Measurements from ENCODE around the gene PIM2.

Gene PIM2

DNA sequence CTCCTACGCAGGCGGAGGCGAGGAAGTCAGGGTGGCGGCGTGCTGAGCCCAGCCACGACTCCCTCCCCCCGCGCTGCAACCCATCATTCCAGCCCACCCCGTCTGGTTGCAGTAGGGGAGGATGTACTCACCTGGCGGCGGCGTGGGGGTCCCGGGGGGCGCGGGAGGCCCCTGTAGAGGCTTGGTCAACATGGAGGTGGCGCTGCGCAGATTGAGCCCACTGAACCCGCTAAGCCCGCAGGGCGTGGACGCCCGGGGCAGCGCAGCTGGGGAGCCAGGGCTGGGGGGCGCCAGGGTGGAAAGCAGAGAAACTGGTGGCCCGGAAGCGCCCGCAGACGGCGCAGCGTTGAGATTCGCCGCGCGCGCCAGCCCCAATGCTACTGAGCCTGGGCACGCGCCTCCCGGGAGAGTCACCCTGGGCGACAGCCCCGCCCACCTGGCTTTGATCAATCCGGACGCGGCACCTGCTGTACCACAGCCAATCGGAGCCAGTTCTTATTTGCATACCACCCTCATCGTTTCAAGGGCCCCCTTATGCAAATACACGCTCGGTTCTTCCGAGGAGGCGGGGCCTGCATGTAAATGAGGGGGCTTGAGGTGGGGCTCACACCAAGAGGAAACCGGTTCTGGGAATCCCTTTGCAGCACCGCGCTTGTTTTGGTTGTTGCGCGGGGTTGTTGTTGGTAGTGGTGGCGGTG, at the start of gene PIM2:
Gene PIM2, minus strand, starts transcription at position 382 of the 698 bp plus-strand sequence. Its CDS starts 190 bp downstream, at position 192.
- in situ Hi-C loops (cut with MboI; ENCODE audit: low sequenced_read_pairs), result no loop called here

GRCh38 chrX:48968377-48968776, 49.6 kb upstream of the PIM2 start:
- in situ Hi-C loops (cut with MboI; ENCODE audit: low sequenced_read_pairs), result no loop called here

DNA sequence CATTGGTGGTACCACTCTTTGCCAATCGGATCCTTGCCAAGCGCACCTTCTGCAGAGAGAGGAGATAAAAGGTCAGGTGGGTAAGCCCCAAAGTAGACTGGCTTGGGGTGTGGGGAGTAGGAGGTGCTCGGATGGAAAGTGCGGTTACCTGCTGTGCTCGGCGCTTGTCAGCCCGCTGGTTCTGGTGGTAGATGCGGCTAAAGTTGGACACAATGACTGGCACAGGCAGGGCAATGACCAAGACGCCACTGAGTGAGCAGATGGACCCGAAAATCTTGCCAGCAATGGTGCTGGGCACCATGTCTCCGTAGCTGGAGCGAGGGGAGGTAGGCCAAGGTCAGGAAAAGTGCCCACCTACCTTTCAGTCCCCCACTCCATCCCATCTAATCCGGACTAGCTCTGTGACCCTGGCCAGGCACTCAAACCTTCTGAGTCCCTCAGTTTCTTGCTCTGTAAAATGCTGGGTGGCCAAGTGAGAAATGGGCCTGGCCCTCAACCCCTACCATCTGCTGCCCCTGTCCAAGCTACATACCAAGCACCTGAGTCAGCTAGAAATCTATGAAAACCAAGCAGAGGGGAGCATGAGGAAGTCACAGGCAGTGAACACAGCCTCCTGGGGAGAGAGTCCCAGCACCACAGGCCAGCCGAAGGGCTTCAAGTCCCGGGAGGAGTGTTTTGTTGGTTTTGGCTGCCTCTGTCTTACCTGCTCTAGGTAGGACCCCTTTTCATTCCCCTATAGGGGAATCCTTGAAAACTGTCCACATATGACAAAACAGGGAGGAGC, 48.2 kb upstream of the PIM2 start:
- in situ Hi-C loops (cut with MboI; ENCODE audit: low sequenced_read_pairs), result no loop called here

GRCh38 chrX:48965959-48966358, 47.1 kb upstream of the PIM2 start:
- in situ Hi-C loops (cut with MboI; ENCODE audit: low sequenced_read_pairs), result no loop called here

DNA sequence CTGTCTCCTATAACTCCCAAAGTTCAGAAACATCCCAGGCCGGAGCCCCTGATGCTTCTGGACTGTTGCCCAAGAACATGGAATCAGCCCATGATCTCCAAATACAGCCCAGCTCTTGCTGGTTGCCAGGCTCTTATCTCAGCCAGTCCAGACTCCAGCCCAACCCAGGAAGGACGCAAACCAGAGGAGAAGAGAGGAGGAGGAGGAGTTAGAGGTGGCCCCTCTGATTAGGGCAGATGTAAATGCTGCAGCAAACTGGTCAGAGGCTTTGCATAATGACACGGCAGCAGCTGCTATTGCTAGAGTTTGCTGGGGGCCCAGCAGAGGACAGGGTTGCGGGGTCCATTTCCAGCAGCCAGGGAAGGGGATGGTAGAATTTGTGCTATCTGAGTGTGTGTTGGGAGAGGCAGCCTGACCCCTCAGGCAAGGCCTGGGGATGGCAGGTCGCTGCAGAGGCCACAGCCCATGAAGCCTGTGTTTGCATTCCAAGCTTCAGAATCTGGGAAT, 42.8 kb upstream of the PIM2 start:
- in situ Hi-C loops (cut with MboI; ENCODE audit: low sequenced_read_pairs), result no loop called here

DNA sequence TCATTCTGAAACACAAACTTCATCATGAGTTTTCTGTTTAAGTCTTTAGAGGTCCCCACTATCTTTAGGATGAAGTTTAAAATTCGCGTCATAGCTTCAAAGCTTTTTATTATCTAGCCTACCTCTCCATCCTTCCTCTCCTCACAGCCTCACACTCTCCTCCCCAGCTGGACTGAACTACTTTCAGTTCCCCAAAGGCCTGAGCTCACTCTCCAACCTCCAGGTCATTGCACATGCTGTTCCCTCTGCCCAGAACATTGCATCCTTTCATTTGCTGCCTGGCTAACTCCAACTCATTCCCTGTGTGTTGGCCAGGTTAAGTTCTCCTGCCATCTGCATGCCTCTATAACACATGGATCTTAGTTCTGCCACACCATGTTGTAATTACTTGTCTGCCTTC, 41.5 kb upstream of the PIM2 start:
- in situ Hi-C loops (cut with MboI; ENCODE audit: low sequenced_read_pairs), result no loop called here

GRCh38 chrX:48958635-48959094, 39.8 kb upstream of the PIM2 start:
- in situ Hi-C loops (cut with MboI; ENCODE audit: low sequenced_read_pairs), result no loop called here

DNA sequence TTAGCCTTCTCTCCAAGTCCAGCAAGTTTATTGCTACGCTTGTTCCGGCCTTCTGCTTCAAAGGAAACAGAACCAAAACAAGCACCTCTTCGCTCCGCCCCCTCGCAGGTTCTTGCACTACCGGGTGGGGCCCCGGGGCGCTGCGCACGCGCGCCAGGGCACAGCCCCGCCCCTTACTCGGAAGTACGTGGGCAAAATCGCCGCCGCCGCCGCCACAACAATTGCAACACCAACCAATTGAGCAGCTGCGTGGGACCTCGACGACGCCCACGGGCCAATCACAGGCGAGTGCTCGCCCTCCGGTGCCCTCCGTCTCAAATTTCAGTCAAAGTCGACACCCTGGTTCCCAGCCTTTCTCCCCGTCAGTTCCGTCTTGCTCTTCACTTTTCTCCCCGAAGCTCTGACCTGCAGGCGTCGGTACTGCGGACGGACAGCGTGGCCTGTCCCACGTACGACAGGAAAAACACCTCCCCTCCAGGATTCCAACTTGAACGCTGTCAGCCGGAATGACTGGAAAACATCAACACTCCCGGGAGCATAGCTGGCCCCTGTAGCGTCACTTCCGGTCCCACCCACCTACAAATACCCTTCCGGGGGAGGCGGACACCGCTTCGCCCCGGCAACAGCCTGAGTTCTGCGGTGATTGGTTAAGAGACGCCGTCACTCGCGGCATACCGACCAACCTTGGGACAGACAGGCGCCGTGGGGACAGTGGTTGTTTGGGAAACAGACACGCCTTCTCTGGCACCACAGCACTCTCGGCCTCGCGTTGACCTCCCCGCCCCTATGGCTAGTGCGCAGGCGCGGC, 39.2 kb upstream of the PIM2 start:
- in situ Hi-C loops (cut with MboI; ENCODE audit: low sequenced_read_pairs), result no loop called here

DNA sequence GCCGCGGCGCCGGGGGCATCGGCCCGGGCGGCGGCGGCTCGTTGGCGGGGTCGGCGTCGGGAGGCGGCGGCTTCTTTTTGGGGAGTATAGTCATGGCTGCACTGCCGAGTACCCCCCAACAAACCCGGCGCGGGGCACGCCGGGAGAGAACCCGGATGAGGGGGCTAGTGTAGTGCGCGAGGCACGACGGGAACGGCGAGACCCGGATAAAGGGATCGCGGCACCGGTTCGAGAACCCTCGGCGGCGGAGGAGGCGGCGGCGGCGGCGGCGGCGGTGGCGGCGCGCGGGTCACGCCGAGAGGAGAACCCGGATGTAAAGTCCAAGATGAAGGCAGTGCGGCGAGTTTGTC, 38.6 kb upstream of the PIM2 start, which contains the start of gene OTUD5:
Gene OTUD5, minus strand, starts transcription at position 131 of the 350 bp plus-strand sequence. Its CDS starts 37 bp downstream, at position 94.
- in situ Hi-C loops (cut with MboI; ENCODE audit: low sequenced_read_pairs), result no loop called here

DNA sequence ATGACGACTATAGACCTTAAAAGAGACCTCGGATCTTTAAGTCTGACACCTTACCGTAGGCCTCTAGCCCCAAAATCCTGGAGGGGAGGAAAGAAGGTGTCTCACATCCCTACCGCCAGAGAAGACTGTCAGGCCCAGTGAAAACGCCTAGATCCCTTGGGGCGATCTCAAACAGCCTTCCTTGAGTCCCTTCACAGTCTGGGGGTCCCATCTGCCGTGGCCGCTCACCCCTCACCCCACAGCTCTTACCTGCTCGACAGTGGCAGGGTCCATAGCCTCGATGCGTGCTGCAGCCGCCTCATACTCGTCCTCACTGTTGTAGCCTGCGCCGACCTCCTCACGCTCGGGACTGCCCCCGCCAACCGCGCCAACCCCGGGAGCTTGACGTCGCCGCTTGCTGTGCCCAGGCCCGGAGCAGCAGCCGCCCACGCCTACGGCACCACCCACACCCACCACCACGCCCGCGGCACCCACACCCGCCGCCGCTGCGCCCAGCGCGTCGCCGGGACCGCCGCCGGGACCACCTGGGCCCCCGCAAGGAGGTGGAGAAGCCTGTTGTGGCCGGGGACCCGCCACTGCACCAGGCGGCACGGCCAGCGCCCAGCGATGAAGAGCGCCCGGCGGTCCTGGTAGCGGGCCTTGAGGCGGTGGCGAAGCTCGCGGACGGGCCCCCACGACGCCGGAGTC, 38.0 kb upstream of the PIM2 start:
- in situ Hi-C loops (cut with MboI; ENCODE audit: low sequenced_read_pairs), result no loop called here

GRCh38 chrX:48948589-48948988, 29.8 kb upstream of the PIM2 start:
- in situ Hi-C loops (cut with MboI; ENCODE audit: low sequenced_read_pairs), result loop anchor here (10.0 kb wide), 1 partner anchor 294 kb away; no protein-coding TSS in a partner anchor

DNA sequence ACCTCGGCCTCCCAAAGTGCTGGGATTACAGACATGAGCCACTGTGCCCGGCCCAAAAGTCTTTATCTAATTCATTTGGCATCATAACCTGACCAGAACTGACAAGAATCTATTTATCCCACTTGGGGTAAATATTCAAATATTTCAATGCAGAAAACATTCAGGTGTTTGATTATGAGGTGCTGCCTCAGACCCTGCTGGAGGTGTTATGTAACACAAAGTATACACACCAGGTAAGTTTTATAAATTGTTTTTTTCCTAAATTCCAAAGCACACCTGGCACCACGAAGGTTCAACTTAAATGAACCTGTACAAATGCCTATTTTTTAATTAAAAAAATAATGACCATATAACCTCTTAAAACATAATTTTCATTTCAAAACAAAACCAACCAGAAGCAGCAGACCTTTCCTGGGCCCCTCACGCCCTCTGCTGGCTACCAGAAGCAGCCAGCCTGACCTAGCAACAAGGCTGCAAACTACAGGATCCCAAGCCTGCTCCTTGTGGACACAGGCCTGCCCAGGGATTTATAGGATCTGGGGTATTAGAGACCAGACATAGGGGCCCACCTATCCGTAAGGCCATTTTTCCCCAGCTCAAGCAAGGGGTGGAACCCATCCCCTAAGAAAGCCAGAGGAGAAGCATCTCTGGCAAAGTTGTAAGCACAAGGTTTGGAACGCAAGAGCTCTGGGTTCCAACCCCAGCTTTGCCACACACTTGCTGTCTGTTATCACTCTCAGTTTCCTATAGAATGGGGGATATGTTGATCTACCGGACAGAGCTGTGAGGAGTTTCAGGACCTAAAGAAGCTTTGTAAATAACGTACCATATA, 26.9 kb upstream of the PIM2 start:
- in situ Hi-C loops (cut with MboI; ENCODE audit: low sequenced_read_pairs), result loop anchor here (10.0 kb wide), 1 partner anchor 291 kb away; no protein-coding TSS in a partner anchor

DNA sequence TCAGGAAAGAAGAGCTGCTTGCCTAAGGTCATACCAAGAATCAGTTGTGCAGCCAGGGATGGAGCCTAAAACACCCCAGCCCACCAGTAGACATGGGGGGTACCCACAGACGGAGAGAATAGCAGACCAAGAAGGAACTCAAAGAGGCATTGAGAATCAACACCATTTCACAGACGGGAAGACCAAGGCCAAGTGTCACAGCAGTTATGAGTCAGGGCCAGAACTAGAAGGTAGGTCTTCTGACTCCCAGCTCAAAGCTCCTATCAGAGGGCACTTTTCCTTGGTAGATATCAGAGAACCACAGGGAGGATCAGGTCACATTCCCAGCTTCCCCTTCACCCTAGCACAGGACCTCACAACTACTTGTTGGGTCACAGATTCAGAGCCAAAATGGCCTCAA, 24.1 kb upstream of the PIM2 start:
- in situ Hi-C loops (cut with MboI; ENCODE audit: low sequenced_read_pairs), result loop anchor here (10.0 kb wide), 1 partner anchor 288 kb away; no protein-coding TSS in a partner anchor

- in situ Hi-C loops (cut with MboI; ENCODE audit: low sequenced_read_pairs), result loop anchor here (10.0 kb wide), 1 partner anchor 286 kb away; no protein-coding TSS in a partner anchor
Measured at GRCh38 chrX:48940404-48940955, 21.7 kb upstream of the PIM2 start.

- in situ Hi-C loops (cut with MboI; ENCODE audit: low sequenced_read_pairs), result loop anchor here (10.0 kb wide), 1 partner anchor 285 kb away; no protein-coding TSS in a partner anchor
Measured at GRCh38 chrX:48939524-48940228, 20.9 kb upstream of the PIM2 start.

DNA sequence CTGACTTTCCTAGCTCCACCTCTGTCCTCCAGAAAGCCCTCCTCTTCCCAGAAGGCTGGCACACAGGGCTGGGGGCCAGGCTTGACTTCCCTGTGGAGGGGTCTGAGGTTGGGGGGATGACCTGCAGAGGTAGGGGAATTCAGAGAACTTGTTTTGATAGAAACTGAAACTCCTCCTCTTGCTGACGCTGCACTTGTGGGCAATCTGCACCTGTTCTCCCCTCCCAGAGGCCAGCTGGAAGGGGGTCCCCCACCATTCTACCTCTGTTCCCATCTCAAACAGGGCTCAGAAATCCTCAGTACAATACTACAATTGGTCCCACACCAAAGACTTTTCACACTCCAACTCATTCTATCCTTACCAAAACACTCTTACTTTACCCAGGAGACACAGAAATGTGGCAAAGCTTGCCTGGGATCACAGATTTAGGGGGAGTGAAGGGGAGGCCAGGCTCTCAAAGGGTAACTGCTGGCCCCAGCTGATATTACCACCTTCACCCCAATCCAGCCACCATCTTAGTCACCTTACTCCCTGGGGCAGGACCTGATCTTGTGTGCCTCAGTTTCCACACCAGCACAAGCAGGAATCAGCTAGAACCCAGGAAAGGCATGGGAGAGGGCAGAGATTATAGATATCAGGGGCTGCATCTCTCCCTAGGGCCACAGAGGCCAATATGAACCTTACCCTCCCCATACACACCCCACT, 20.0 kb upstream of the PIM2 start:
- in situ Hi-C loops (cut with MboI; ENCODE audit: low sequenced_read_pairs), result no loop called here

DNA sequence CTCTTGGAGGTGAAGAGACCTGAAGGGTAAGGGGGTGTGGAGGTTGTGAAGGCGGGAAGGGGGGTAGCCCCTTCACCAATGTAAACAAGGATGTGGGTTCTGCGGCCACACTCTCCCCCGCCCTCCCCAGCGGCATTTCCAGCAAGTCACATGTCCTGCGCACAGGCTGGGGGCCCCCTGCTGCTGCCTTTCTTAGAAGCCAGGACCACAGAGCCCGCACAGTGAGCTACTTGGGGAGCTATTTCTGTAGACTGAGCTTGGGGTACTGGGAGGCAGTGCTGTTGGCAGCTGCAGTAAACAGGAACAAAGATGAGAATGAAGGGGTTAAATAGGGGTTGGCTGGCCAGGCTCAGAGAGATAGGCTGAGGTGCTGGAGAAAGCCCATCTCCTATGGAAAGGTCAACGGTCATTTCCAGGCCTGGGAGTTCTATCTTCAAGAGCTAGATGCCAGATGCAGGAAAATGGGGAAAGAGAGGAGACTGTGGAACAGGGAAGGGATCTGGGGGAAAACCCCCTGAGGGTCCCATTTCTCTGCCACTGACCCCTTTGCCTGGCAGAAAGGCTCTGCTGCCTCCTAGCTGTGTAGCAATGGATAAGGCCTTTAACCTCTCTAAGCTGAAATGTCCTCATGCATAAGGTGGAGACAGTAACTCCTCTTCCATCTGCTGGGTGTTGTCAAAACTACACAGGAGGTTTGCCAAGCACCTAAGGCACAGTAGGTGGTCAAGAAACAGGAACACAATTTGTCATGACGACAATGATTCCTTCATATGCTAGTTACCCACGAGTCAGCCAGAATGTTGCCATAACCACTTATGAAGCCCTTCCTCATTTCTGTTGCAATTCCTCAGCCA, 18.5 kb upstream of the PIM2 start:
- in situ Hi-C loops (cut with MboI; ENCODE audit: low sequenced_read_pairs), result no loop called here

All from HL-60/S4 (cell line).